HCT116 (cell line): ENCODE measurements around the gene PEX1. TPM values are rescaled to one million over a fixed set of nuclear protein-coding genes. Genes with fewer than 3 reads are reported as not detected.
"Not testable (repeated sequence)": the region's sequence is repeated elsewhere in the genome, so short reads cannot be mapped to it uniquely, and the experiment has no call there.

Experiments
- ATAC-seq: fragments of 200-7000 bp; cut with Tn5 transposase; 2 replicates; pipeline ENCODE4 v1.9.1; 2020; ENCODE audit warnings: mild to moderate bottlenecking, moderate library complexity
- BruUV-seq: library from RNA; stranded (reverse); fragments of 400-500 nt; replicated peaks from 2 replicates; lab custom pipeline; 2021; lab: Mats Ljungman, UMichigan
- CTCF ChIA-PET: fragments of 300-600 bp; sonication (Branson Sonifier 250); formaldehyde crosslinking; loops from one replicate; lab custom pipeline; 2021; ENCODE audit warnings: antibody characterized with exemption; lab: Charles Lee
- POLR2A ChIA-PET: fragments of 300-600, 350-600 bp; sonication (Branson Sonifier 250); formaldehyde crosslinking; loops from one replicate; lab custom pipeline; 2021; ENCODE audit warnings: antibody characterized with exemption; lab: Charles Lee
- RAD21 ChIA-PET, 2 experiments: fragments of 300-600 bp; sonication (Branson Sonifier 250); formaldehyde crosslinking; loops; one replicate each; lab custom pipeline; 2023; ENCODE audit warnings: low total read pairs in 2 of 2; ENCODE audit not compliant: uncharacterized antibody in 2 of 2, unreplicated experiment in 2 of 2, low non-redundant PET in 1 of 2; lab: Charles Lee
- DNase-seq: peaks from one replicate; pipeline ENCODE4 v3.0.0-alpha.2; 2010; ENCODE audit warnings: low read depth, low spot score
- H2AFZ ChIP-seq: fragments of 200-600 bp; shearing (Covaris generic), sonication (generic); 2 replicates; pipeline ENCODE4 v1.6.1; 2017; ENCODE audit warnings: low read depth, mixed run types, mixed read lengths, antibody characterized with exemption, low read length; ENCODE audit not compliant: poor library complexity, severe bottlenecking
- H3K27ac ChIP-seq: 2 replicates; pipeline ENCODE4 v1.5.1; 2012; ENCODE audit warnings: low read depth, low read length
- H3K27me3 ChIP-seq: fragments of 200-600 bp; sonication (generic); 2 replicates; pipeline ENCODE4 v1.6.1; 2016; ENCODE audit warnings: mixed run types, low read length, mixed read lengths; ENCODE audit not compliant: insufficient read depth
- H3K36me3 ChIP-seq, 2 experiments: fragments of 200-500 bp in 1 of 2; fragments of 200-600 bp in 1 of 2; sonication (Bioruptor generic) in 1 of 2; sonication (generic) in 1 of 2; 2 replicates each; pipeline versions ENCODE4 v1.5.1 to v1.6.1; 2014 to 2016; ENCODE audit warnings: low read length in 2 of 2, inconsistent platforms in 1 of 2, mixed read lengths in 1 of 2, mixed run types in 1 of 2; ENCODE audit not compliant: insufficient read depth in 2 of 2, control insufficient read depth in 1 of 2
- H3K4me1 ChIP-seq, 2 experiments: fragments of 200-600 bp in 1 of 2; sonication (generic) in 1 of 2; 2 replicates each; pipeline versions ENCODE4 v1.5.1 to v1.6.1; 2012 to 2017; ENCODE audit warnings: low read length in 2 of 2, inconsistent platforms in 1 of 2, mild to moderate bottlenecking in 1 of 2, mixed read lengths in 1 of 2, mixed run types in 1 of 2, moderate library complexity in 1 of 2; ENCODE audit not compliant: insufficient read depth in 2 of 2, control insufficient read depth in 1 of 2
- H3K4me2 ChIP-seq: fragments of 200-600 bp; sonication (generic); 2 replicates; pipeline ENCODE4 v1.6.1; 2017; ENCODE audit warnings: mixed run types, low read length, mixed read lengths
- H3K4me3 ChIP-seq, 2 experiments: fragments of 200-600 bp in 1 of 2; sonication (generic) in 1 of 2; replicated peaks in 1 of 2; 2 replicates each; pipeline ENCODE4 v1.5.1; 2011 to 2016; ENCODE audit warnings: low read length in 2 of 2, control low read depth in 1 of 2, low read depth in 1 of 2, mild to moderate bottlenecking in 1 of 2, mixed read lengths in 1 of 2, mixed run types in 1 of 2
- H3K79me2 ChIP-seq: fragments of 200-600 bp; sonication (generic); 2 replicates; pipeline ENCODE4 v1.6.1; 2017; ENCODE audit warnings: mild to moderate bottlenecking, mixed run types, low read length, moderate library complexity, mixed read lengths; ENCODE audit not compliant: insufficient read depth
- H3K9ac ChIP-seq: fragments of 200-600 bp; sonication (generic); 2 replicates; pipeline ENCODE4 v1.6.1; 2016; ENCODE audit warnings: low read length, mixed read lengths
- H3K9me2 ChIP-seq: fragments of 200-600 bp; sonication (generic), shearing (Covaris generic); 2 replicates; pipeline ENCODE4 v1.6.1; 2017; ENCODE audit warnings: mixed run types, mild to moderate bottlenecking, moderate library complexity; ENCODE audit not compliant: insufficient read depth
- H3K9me3 ChIP-seq, 2 experiments: fragments of 200-500 bp in 1 of 2; fragments of 200-600 bp in 1 of 2; sonication (Bioruptor generic) in 1 of 2; sonication (generic) in 1 of 2; 2 replicates each; pipeline ENCODE4 v1.6.1; 2014 to 2017; ENCODE audit warnings: low read length in 2 of 2, mixed read lengths in 2 of 2, inconsistent platforms in 1 of 2, low read depth in 1 of 2, mild to moderate bottlenecking in 1 of 2, mixed run types in 1 of 2, moderate library complexity in 1 of 2; ENCODE audit not compliant: control insufficient read depth in 1 of 2, insufficient read depth in 1 of 2
- H4K20me1 ChIP-seq: fragments of 200-600 bp; sonication (generic), shearing (Covaris generic); 2 replicates; pipeline ENCODE4 v1.6.1; 2017; ENCODE audit warnings: mixed run types, mild to moderate bottlenecking, moderate library complexity; ENCODE audit not compliant: insufficient read depth
- CEBPB ChIP-seq: IDR thresholded peaks from 2 replicates; pipeline ENCODE4 v1.6.1; 2012; ENCODE audit warnings: low read depth
- intact Hi-C: fragments of 100-400 bp; cut with micrococcal nuclease; formaldehyde crosslinking; loops from 2 replicates; pipeline ENCODE4 v1.10.0; 2022
- total RNA-seq: library from RNA; stranded (reverse); gene quantifications from one replicate; pipeline ENCODE4 v1.2.1, GENCODE V29; 2021; ENCODE audit not compliant: unreplicated experiment

Gene PEX1
- total RNA-seq, 1 experiment from 2014 or later = 13.1 TPM

DNA sequence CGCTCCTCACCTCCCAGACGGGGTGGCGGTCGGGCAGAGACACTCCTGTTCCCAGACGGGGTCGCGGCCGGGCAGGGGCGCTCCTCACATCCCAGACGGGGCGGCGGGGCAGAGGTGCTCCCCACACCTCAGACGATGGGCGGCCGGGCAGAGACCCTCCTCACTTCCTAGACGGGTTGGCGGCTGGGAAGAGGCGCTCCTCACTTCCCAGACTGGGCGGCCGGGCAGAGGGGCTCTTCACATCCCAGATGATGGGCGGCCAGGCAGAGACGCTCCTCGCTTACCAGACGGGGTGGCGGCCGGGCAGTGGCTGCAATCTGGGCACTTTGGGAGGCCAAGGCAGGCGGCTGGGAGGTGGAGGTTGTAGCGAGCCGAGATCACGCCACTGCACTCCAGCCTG lies 16.8 kb upstream of the PEX1 start:
- H2AFZ ChIP-seq, H3K79me2 ChIP-seq, BruUV-seq, H3K9me3 ChIP-seq, ATAC-seq, H3K36me3 ChIP-seq, intact Hi-C loops, RAD21 ChIA-PET, H3K27ac ChIP-seq, H3K4me2 ChIP-seq, CTCF ChIA-PET, H4K20me1 ChIP-seq, POLR2A ChIA-PET, H3K4me3 ChIP-seq, DNase-seq, H3K9me2 ChIP-seq, H3K9ac ChIP-seq, H3K27me3 ChIP-seq, H3K4me1 ChIP-seq: not testable (repeated sequence)

- H3K36me3 ChIP-seq, H3K27ac ChIP-seq, H3K79me2 ChIP-seq, H3K9ac ChIP-seq, BruUV-seq, POLR2A ChIA-PET, H4K20me1 ChIP-seq, RAD21 ChIA-PET, DNase-seq, H2AFZ ChIP-seq, intact Hi-C loops, ATAC-seq, H3K4me2 ChIP-seq, H3K9me2 ChIP-seq, H3K4me1 ChIP-seq, CTCF ChIA-PET, H3K4me3 ChIP-seq, H3K9me3 ChIP-seq, H3K27me3 ChIP-seq: not testable (repeated sequence)
These were observed 15.2 kb upstream of the PEX1 start for GRCh38 chr7:92543542-92543941.

GRCh38 chr7:92534572-92534971 lies 6.3 kb upstream of the PEX1 start:
- Histone ChIP-seq H3K27ac (no peak overlapping the region), H4K20me1 (no peaks in the 10 kb centered on the region), H3K4me2 (no peak overlapping the region), H3K36me3 (peaks cover 15 to 46% of the 10 kb centered on the region in 2 experiments), H2AFZ (no peak overlapping the region), H3K4me1 (peaks cover 2 to 3% of the 10 kb centered on the region in 2 experiments; a peak in 2 of 4 replicates), H3K9me2 (no peaks in the 10 kb centered on the region), H3K9ac (no peak overlapping the region), H3K79me2 (peaks cover 10% of the 10 kb centered on the region), H3K9me3 (no peaks in the 10 kb centered on the region), H3K4me3 (no peak overlapping the region), H3K27me3 (no peaks in the 10 kb centered on the region)
- BruUV-seq = no TSS peak
- DNase-seq (no peak), ATAC-seq (no peak)
- CTCF ChIA-PET = no interaction called here
- POLR2A ChIA-PET = no interaction called here
- intact Hi-C loops = no loop called here
- RAD21 ChIA-PET = no interaction called here
- TF ChIP-seq CEBPB = no peak
